Transverse colon (tissue), 4 donors: ENCODE results near the gene FHOD1.

Source experiments
- EP300 ChIP-seq: sonication (generic); formaldehyde crosslinking; IDR thresholded peaks from one replicate; pipeline ENCODE4 v1.6.1; 2017; ENCODE audit warnings: antibody characterized with exemption, low read depth
- POLR2A ChIP-seq: fragments of 450-650 bp; IDR thresholded peaks from one replicate; pipeline ENCODE4 v1.6.1; 2016; ENCODE audit warnings: antibody characterized with exemption, mild to moderate bottlenecking, moderate library complexity
- POLR2AphosphoS5 ChIP-seq, 3 donors: sonication (generic); formaldehyde crosslinking; IDR thresholded peaks; one replicate each; pipeline ENCODE4 v1.6.1; 2016; ENCODE audit warnings: antibody characterized with exemption in 3 of 3
- TF ChIP-seq, protein P1 (sequence below), 5 experiments: fragments of 200-600 bp in 3 of 5; fragments of 450-650 bp in 2 of 5; sonication (generic) in 3 of 5; IDR thresholded peaks; 1 replicate in 2 of 5; 2 replicates in 3 of 5; pipeline ENCODE4 v1.5.1; 2016 to 2017; ENCODE audit warnings: antibody characterized with exemption in 5 of 5, inconsistent platforms in 3 of 5, mild to moderate bottlenecking in 2 of 5, moderate library complexity in 1 of 5

DNA sequence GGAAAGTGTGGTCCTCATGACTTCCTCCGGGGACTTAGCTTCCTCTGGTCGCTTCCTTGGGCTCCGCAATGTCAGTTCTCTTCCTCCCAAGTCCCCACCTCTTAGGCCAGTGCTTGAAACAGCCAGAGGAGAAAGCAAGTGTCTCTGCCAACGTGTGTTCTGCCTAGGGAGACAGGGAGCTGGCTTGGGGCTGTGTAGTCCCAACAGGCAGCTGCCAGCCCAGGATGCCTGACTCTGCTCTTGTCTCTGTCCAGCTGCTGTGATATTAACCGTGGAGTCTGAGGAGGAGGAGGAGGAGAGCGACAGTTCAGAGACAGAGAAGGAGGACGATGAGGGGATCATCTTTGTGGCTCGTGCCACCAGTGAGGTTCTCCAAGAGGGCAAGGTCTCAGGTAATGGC, 18.6 kb upstream of the FHOD1 start:
- no peak for TF ChIP-seq EP300
- TF ChIP-seq, protein P1, sequence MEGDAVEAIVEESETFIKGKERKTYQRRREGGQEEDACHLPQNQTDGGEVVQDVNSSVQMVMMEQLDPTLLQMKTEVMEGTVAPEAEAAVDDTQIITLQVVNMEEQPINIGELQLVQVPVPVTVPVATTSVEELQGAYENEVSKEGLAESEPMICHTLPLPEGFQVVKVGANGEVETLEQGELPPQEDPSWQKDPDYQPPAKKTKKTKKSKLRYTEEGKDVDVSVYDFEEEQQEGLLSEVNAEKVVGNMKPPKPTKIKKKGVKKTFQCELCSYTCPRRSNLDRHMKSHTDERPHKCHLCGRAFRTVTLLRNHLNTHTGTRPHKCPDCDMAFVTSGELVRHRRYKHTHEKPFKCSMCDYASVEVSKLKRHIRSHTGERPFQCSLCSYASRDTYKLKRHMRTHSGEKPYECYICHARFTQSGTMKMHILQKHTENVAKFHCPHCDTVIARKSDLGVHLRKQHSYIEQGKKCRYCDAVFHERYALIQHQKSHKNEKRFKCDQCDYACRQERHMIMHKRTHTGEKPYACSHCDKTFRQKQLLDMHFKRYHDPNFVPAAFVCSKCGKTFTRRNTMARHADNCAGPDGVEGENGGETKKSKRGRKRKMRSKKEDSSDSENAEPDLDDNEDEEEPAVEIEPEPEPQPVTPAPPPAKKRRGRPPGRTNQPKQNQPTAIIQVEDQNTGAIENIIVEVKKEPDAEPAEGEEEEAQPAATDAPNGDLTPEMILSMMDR (IDR thresholded peaks at IDR 0.05): no peak
- TF ChIP-seq POLR2AphosphoS5 (IDR thresholded peaks at IDR 0.05): no peak
- TF ChIP-seq POLR2A: no peak
